Suppressor macrophage treated with lipopolysaccharide for 1 hour (primary cell): ENCODE data around the gene FOXO1.

Experiments
- DNase-seq, 3 donors: peaks; one replicate each; pipeline ENCODE4 v3.0.0-alpha.2; 2020 to 2022

FOXO1 gene

GRCh38 chr13:40635315-40635995, 31.0 kb downstream of the FOXO1 start:
- no peak for DNase-seq

GRCh38 chr13:40632915-40633314, 33.5 kb downstream of the FOXO1 start:
- DNase-seq: no peak

- no peak for DNase-seq
Observed at GRCh38 chr13:40631605-40632004, 34.8 kb downstream of the FOXO1 start.

GRCh38 chr13:40629678-40630384, 36.6 kb downstream of the FOXO1 start:
- DNase-seq: peak; percentile 56 to 73 (median 68)

- no peak for DNase-seq
Observed at GRCh38 chr13:40626977-40627376, 39.5 kb downstream of the FOXO1 start.

- DNase-seq: peak; percentile 55 to 62 (median 58)
Observed at GRCh38 chr13:40626561-40626960, 39.9 kb downstream of the FOXO1 start.

GRCh38 chr13:40624986-40625385, 41.5 kb downstream of the FOXO1 start:
- peak in 1 of 3 donors; percentile 29 for DNase-seq

- no peak for DNase-seq
Observed at GRCh38 chr13:40624383-40624782, 42.1 kb downstream of the FOXO1 start.

GRCh38 chr13:40622761-40623160, 43.7 kb downstream of the FOXO1 start:
- DNase-seq: no peak

- no peak for DNase-seq
Observed at GRCh38 chr13:40622246-40622645, 44.2 kb downstream of the FOXO1 start.

GRCh38 chr13:40619479-40619814, 47.0 kb downstream of the FOXO1 start:
- no peak for DNase-seq

GRCh38 chr13:40618581-40619478, 47.6 kb downstream of the FOXO1 start:
- no peak for DNase-seq

- DNase-seq: peak in 1 of 3 donors; percentile 26
Observed at GRCh38 chr13:40617801-40618356, 48.6 kb downstream of the FOXO1 start.

- DNase-seq: no peak
Observed at GRCh38 chr13:40615619-40616018, 50.8 kb downstream of the FOXO1 start.

- DNase-seq: peak; percentile 50 to 64 (median 55)
Observed at GRCh38 chr13:40613914-40614313, 52.5 kb downstream of the FOXO1 start.

GRCh38 chr13:40613192-40613818, 53.1 kb downstream of the FOXO1 start:
- DNase-seq: peak; percentile 69 to 72 (median 71)

GRCh38 chr13:40612041-40612440, 54.4 kb downstream of the FOXO1 start:
- DNase-seq: no peak

- no peak for DNase-seq
Observed at GRCh38 chr13:40611635-40612034, 54.8 kb downstream of the FOXO1 start.

- DNase-seq: no peak
Observed at GRCh38 chr13:40611004-40611403, 55.4 kb downstream of the FOXO1 start.

- no peak for DNase-seq
Observed at GRCh38 chr13:40609972-40610726, 56.3 kb downstream of the FOXO1 start.

GRCh38 chr13:40608308-40608707, 58.1 kb downstream of the FOXO1 start:
- DNase-seq: no peak

GRCh38 chr13:40605573-40605972, 60.9 kb downstream of the FOXO1 start:
- DNase-seq: no peak
